ENCODE results near the gene PDZRN3. TPM values are rescaled to one million over a fixed set of nuclear protein-coding genes. Genes with fewer than 3 reads are reported as not detected.

PDZRN3 gene
- total and polyA plus RNA-seq, 8 donors, result 4.5 to 10.9 (median 7.4) TPM

DNA sequence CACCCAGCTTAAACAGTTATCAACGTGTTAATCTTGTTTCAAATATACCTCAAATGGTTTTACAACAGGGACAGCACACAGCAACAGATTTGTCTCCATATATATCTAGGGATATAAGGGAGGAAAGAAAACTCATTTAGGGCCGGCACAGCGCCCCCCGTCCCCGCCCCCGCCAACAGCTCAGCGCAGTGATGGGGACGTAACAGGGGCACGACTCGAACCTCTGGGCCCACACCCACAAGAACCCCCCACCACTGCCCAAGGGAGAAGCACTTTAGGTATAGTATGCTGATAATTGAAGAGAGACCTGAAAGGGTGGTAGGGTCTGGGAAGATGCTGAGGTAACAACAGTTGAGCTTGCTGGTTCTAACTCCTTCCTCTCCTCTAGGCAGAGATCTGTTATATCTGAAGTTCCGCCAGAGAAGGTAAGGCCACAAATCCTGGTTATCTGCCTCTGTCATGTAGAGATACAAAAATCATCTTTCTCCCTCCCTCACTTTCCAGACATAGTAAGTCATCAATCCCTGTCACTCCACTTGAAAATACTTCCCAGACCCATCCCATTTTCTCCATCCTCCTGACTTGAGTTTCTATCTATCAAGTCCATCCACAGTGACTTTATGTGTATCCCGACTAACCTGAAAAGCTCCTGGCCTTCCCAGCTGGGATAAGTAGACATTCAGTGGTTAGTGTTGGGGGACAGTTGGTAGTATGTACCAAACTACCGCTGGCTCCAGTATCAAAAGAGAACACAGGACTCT is 126.9 kb downstream of the PDZRN3 start:
- ATAC-seq, result no peak
- intact Hi-C loops (cut with DNase I), result loop anchor here in 1 of 3 donors (5.0 kb wide), 1 partner anchor 41 kb away; no protein-coding TSS in a partner anchor
- 92 to 93% methylated on average over 13 of the region's 13 CpGs for WGBS, 2 donors

DNA sequence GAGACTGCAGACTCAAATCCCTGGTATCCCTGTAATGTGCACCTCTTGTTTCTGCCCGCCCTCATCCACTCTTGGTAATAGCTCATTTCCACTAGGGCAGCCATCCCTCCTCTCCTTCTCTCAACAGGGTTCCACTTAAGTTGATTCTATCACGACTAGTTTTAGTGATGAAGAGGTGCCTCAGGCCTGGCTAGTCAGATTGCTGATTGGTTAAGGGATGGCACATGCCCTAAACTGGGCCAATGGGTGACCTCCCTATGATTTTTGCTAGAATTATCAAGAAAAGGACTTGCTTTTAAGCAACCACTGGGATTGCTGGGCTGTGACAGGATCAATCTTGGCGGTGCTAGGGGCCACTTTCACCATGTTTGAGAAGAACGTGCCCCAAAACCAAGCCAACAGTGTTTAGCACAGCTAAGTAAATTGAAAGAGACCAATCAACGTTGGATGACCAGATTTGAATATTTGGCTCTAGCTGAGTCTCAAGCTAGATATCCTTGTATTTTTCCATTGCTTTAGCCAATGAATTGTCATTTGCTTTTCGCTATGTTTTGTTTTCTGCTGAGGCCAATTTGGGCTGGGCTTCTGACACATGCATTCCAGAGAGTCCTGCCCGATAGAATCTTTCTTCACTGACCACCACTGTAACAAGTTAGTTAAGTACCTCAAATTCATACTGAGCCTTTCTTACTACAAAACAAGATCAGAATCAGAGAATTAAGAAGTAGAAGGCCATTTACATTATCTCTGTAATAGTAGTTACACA is 131.0 kb downstream of the PDZRN3 start:
- H3K36me3 ChIP-seq, result no peaks in the 10 kb centered on the region
- no peaks in the 10 kb centered on the region for H3K27me3 ChIP-seq
- TF ChIP-seq, protein P1, sequence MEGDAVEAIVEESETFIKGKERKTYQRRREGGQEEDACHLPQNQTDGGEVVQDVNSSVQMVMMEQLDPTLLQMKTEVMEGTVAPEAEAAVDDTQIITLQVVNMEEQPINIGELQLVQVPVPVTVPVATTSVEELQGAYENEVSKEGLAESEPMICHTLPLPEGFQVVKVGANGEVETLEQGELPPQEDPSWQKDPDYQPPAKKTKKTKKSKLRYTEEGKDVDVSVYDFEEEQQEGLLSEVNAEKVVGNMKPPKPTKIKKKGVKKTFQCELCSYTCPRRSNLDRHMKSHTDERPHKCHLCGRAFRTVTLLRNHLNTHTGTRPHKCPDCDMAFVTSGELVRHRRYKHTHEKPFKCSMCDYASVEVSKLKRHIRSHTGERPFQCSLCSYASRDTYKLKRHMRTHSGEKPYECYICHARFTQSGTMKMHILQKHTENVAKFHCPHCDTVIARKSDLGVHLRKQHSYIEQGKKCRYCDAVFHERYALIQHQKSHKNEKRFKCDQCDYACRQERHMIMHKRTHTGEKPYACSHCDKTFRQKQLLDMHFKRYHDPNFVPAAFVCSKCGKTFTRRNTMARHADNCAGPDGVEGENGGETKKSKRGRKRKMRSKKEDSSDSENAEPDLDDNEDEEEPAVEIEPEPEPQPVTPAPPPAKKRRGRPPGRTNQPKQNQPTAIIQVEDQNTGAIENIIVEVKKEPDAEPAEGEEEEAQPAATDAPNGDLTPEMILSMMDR (IDR thresholded peaks at IDR 0.05), result no peak
- no peak overlapping the region for H3K4me3 ChIP-seq
- FAIRE-seq, result no peak
- 45 to 46% methylated on average over 7 of the region's 7 CpGs for WGBS, 2 donors
- intact Hi-C loops (cut with DNase I), result no loop called here
- no peaks in the 10 kb centered on the region for H3K9me3 ChIP-seq
- peak; percentile 24 to 61 (median 42) for ATAC-seq
- no peak for DNase-seq
- peaks cover 0 to 29% (median 0%) of the 10 kb centered on the region in 3 donors for H3K4me1 ChIP-seq
- peak overlapping the region in 1 of 4 donors; percentile 31 for H3K27ac ChIP-seq

More for the DNA sequence above, 126.9 kb downstream of the PDZRN3 start:
- Histone ChIP-seq H3K4me1 (peaks cover 0 to 10% (median 0%) of the 10 kb centered on the region in 3 donors), H3K27me3 (no peaks in the 10 kb centered on the region), H3K27ac (no peak overlapping the region), H3K4me3 (no peak overlapping the region), H3K36me3 (no peaks in the 10 kb centered on the region), H3K9me3 (no peaks in the 10 kb centered on the region)
- TF ChIP-seq, protein P1 (IDR thresholded peaks at IDR 0.05), result no peak
- no peak for DNase-seq
- FAIRE-seq, result no peak

DNA sequence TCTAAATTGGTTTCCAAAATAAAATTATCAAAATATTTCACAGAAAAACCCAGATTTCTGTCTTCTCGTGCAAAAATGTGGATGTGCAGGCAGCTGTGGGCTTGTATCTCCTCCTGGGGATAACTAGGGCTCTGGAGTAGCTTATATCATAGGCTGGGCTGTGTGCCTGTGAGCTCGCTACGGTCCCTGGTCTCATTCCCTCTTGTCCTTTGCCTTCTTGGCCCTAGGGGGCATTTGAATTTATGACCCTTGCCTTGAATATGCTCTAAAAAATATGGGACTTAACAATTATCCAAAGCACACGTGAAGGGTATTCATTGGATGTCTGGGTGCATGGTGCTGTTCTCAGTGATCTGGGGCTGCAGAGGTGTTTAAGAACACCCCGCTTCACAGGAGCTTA is 132.6 kb downstream of the PDZRN3 start:
- no peak overlapping the region for H3K4me3 ChIP-seq
- no peaks in the 10 kb centered on the region for H3K36me3 ChIP-seq
- no peaks in the 10 kb centered on the region for H3K9me3 ChIP-seq
- H3K27me3 ChIP-seq, result no peaks in the 10 kb centered on the region
- H3K27ac ChIP-seq, result peak overlapping the region in 1 of 4 donors; percentile 60
- H3K4me1 ChIP-seq, result peaks cover 0 to 37% (median 0%) of the 10 kb centered on the region in 3 donors
- intact Hi-C loops (cut with DNase I), result no loop called here
- FAIRE-seq (no peak), DNase-seq (no peak), ATAC-seq (no peak)
- TF ChIP-seq, protein P1 (IDR thresholded peaks at IDR 0.05), result no peak
- WGBS, 2 donors, result 71 to 79% methylated on average over 5 of the region's 5 CpGs

DNA sequence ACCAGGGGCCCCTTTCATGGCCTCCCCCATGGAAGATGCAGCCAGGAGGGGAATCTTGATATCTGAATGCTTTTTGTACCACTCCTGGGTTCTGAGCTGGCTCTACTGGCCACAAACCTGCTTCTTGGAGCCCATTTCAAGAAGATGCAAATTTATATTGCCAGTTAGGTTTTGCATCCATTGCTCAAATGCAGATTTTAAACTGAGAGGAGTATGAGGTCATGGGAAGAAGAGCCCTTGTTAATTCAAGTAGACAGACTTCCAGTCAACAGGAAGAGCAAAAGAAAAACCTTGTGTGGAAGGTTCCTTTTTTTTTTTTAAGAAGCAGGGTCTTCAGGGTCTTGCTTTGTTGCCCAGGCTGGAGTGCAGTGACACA is 133.5 kb downstream of the PDZRN3 start:
- no peak for ATAC-seq

More for the DNA sequence above, 133.5 kb downstream of the PDZRN3 start:
- H3K4me1 ChIP-seq, result peaks cover 0 to 37% (median under 1%) of the 10 kb centered on the region in 3 donors
- TF ChIP-seq, protein P1 (IDR thresholded peaks at IDR 0.05), result no peak
- no peak overlapping the region for H3K4me3 ChIP-seq
- H3K9me3 ChIP-seq, result no peaks in the 10 kb centered on the region
- no peaks in the 10 kb centered on the region for H3K36me3 ChIP-seq
- H3K27me3 ChIP-seq, result no peaks in the 10 kb centered on the region
- intact Hi-C loops (cut with DNase I), result no loop called here
- no peak for FAIRE-seq
- H3K27ac ChIP-seq, result peak overlapping the region in 2 of 4 donors; percentile 53 to 60
- DNase-seq, result no peak

Measured in pancreas (tissue), 10 donors.